ENCODE results near the gene CRIP1.

DNA sequence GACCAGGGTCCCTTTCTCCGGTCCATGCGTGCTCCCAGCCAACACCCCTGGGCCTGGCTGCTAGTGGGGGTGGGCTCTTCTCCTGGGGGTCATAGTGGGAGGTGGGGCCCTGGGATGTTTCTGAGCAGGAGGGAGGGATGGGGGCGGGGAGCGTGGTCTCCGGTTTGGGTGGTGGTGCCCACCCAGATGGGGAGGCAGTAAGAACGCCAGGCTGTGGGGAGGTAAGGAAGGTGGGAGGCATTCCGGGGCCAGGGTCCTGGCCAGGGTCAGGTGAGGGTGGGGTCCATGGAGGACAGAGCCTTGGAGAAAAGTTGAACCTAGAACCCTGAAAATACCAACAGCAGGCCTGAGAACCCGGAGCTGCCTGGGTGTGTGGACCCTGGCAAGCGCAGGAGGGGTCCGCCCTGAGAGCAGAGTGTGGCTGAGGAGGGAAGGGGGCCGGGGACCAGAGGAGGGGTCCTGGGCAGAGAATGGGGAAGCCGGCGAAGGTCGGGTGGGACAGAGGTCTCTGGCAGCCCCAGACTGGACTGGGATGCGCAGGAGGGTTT is 6.4 kb upstream of the CRIP1 start:
- TF ChIP-seq, protein P1, sequence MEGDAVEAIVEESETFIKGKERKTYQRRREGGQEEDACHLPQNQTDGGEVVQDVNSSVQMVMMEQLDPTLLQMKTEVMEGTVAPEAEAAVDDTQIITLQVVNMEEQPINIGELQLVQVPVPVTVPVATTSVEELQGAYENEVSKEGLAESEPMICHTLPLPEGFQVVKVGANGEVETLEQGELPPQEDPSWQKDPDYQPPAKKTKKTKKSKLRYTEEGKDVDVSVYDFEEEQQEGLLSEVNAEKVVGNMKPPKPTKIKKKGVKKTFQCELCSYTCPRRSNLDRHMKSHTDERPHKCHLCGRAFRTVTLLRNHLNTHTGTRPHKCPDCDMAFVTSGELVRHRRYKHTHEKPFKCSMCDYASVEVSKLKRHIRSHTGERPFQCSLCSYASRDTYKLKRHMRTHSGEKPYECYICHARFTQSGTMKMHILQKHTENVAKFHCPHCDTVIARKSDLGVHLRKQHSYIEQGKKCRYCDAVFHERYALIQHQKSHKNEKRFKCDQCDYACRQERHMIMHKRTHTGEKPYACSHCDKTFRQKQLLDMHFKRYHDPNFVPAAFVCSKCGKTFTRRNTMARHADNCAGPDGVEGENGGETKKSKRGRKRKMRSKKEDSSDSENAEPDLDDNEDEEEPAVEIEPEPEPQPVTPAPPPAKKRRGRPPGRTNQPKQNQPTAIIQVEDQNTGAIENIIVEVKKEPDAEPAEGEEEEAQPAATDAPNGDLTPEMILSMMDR (IDR thresholded peaks at IDR 0.05), result no peak
- TF ChIP-seq EP300 (IDR thresholded peaks at IDR 0.05) (no peak), POLR2AphosphoS5 (IDR thresholded peaks at IDR 0.05) (no peak), POLR2A (IDR thresholded peaks at IDR 0.05) (no peak)

Measured in suprapubic skin (tissue), 4 donors.